Measurements from ENCODE around the gene C5.

DNA sequence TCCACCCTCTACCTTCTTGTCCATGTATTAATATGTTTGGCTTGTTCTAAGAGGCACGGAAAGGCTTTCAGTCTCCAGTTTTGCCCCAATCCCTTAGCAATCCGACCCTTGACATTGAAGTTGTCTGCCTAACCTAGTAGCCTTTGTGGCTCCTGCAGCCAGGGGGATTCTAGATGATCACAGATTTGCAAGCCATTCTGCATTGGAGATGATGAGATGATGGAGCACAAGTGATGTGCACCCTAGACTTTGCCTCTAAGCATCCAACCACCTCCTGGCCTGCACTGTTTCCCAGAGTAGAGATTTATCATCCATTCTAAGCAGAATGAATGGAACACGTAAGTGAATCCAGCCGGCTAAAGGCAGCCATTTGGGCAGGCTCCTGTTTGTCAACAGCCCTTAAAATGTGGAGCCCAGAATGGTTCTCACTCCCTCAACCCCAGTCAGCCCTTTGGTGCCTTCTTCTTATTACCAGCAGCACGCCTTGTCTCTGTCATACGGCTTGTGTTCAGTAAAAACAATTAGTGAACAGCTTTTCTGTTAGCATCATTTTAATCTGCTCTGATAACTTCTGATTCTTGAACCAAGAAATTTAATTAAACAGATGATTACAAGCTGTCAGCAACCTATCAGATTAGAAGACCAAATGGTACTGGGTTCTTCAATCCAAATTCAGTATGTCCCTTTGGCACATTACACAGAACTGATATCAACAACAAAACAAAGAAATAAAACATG is 117.8 kb downstream of the C5 start:
- TF ChIP-seq, protein P1, sequence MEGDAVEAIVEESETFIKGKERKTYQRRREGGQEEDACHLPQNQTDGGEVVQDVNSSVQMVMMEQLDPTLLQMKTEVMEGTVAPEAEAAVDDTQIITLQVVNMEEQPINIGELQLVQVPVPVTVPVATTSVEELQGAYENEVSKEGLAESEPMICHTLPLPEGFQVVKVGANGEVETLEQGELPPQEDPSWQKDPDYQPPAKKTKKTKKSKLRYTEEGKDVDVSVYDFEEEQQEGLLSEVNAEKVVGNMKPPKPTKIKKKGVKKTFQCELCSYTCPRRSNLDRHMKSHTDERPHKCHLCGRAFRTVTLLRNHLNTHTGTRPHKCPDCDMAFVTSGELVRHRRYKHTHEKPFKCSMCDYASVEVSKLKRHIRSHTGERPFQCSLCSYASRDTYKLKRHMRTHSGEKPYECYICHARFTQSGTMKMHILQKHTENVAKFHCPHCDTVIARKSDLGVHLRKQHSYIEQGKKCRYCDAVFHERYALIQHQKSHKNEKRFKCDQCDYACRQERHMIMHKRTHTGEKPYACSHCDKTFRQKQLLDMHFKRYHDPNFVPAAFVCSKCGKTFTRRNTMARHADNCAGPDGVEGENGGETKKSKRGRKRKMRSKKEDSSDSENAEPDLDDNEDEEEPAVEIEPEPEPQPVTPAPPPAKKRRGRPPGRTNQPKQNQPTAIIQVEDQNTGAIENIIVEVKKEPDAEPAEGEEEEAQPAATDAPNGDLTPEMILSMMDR (IDR thresholded peaks at IDR 0.05), result no peak
- no peak for TF ChIP-seq POLR2A (IDR thresholded peaks at IDR 0.05)

Data from Peyer's patch (tissue), 4 donors.